Measurements from ENCODE around the gene SEZ6L2.

SEZ6L2 gene

GRCh38 chr16:29925105-29925756, 25.9 kb upstream of the SEZ6L2 start:
- TF ChIP-seq USF1 (IDR thresholded peaks at IDR 0.05) (no peak), TCF12 (IDR thresholded peaks at IDR 0.05; ENCODE audit: low read depth) (no peak), MAX (IDR thresholded peaks at IDR 0.05) (no peak), FOXM1 (IDR thresholded peaks at IDR 0.05; ENCODE audit: borderline replicate concordance, low read depth) (no peak), REST (IDR thresholded peaks at IDR 0.05; ENCODE audit: low read depth) (no peak), EGR1 (IDR thresholded peaks at IDR 0.05) (no peak), NFIC (IDR thresholded peaks at IDR 0.05) (no peak), RAD21 (IDR thresholded peaks at IDR 0.05; ENCODE audit: low read depth) (no peak), YY1 (IDR thresholded peaks at IDR 0.05; ENCODE audit: low read depth) (no peak), TEAD4 (IDR thresholded peaks at IDR 0.05) (no peak), TAF1 (IDR thresholded peaks at IDR 0.05; ENCODE audit: low read depth) (no peak), CEBPB (IDR thresholded peaks at IDR 0.05) (no peak), ZBTB7A (IDR thresholded peaks at IDR 0.05; ENCODE audit: low read depth) (no peak), CREB1 (IDR thresholded peaks at IDR 0.05; ENCODE audit: low read depth) (no peak), EP300 (IDR thresholded peaks at IDR 0.05; ENCODE audit: borderline replicate concordance) (no peak)

GRCh38 chr16:29922986-29923501, 23.7 kb upstream of the SEZ6L2 start:
- TF ChIP-seq MAX (IDR thresholded peaks at IDR 0.05) (no peak), REST (IDR thresholded peaks at IDR 0.05; ENCODE audit: low read depth) (no peak), TEAD4 (IDR thresholded peaks at IDR 0.05) (no peak), RAD21 (IDR thresholded peaks at IDR 0.05; ENCODE audit: low read depth) (no peak), EGR1 (IDR thresholded peaks at IDR 0.05) (no peak), CEBPB (IDR thresholded peaks at IDR 0.05) (no peak), TCF12 (IDR thresholded peaks at IDR 0.05; ENCODE audit: low read depth) (no peak), NFIC (IDR thresholded peaks at IDR 0.05) (no peak)

GRCh38 chr16:29922326-29922725, 23.0 kb upstream of the SEZ6L2 start:
- no peak for TF ChIP-seq FOXM1 (IDR thresholded peaks at IDR 0.05; ENCODE audit: borderline replicate concordance, low read depth)
- no peak for TF ChIP-seq CREB1 (IDR thresholded peaks at IDR 0.05; ENCODE audit: low read depth)
- TF ChIP-seq EGR1 (IDR thresholded peaks at IDR 0.05), result no peak
- TF ChIP-seq ZBTB7A (IDR thresholded peaks at IDR 0.05; ENCODE audit: low read depth), result no peak
- TF ChIP-seq TCF12 (IDR thresholded peaks at IDR 0.05; ENCODE audit: low read depth), result no peak
- TF ChIP-seq USF1 (IDR thresholded peaks at IDR 0.05), result no peak
- no peak for TF ChIP-seq RAD21 (IDR thresholded peaks at IDR 0.05; ENCODE audit: low read depth)
- TF ChIP-seq TEAD4 (IDR thresholded peaks at IDR 0.05), result no peak
- TF ChIP-seq MAX (IDR thresholded peaks at IDR 0.05), result no peak
- TF ChIP-seq EP300 (IDR thresholded peaks at IDR 0.05; ENCODE audit: borderline replicate concordance), result no peak
- no peak for TF ChIP-seq TAF1 (IDR thresholded peaks at IDR 0.05; ENCODE audit: low read depth)
- no peak for TF ChIP-seq CEBPB (IDR thresholded peaks at IDR 0.05)
- TF ChIP-seq REST (IDR thresholded peaks at IDR 0.05; ENCODE audit: low read depth), result no peak
- no peak for TF ChIP-seq YY1 (IDR thresholded peaks at IDR 0.05; ENCODE audit: low read depth)

- TF ChIP-seq NFIC (IDR thresholded peaks at IDR 0.05) (no peak), YY1 (IDR thresholded peaks at IDR 0.05; ENCODE audit: low read depth) (no peak), CREB1 (IDR thresholded peaks at IDR 0.05; ENCODE audit: low read depth) (no peak), TAF1 (IDR thresholded peaks at IDR 0.05; ENCODE audit: low read depth) (no peak), CEBPB (IDR thresholded peaks at IDR 0.05) (no peak), TEAD4 (IDR thresholded peaks at IDR 0.05) (no peak), ZBTB7A (IDR thresholded peaks at IDR 0.05; ENCODE audit: low read depth) (no peak), EGR1 (IDR thresholded peaks at IDR 0.05) (no peak), MAX (IDR thresholded peaks at IDR 0.05) (no peak), TCF12 (IDR thresholded peaks at IDR 0.05; ENCODE audit: low read depth) (no peak), RAD21 (IDR thresholded peaks at IDR 0.05; ENCODE audit: low read depth) (no peak), FOXM1 (IDR thresholded peaks at IDR 0.05; ENCODE audit: borderline replicate concordance, low read depth) (no peak), EP300 (IDR thresholded peaks at IDR 0.05; ENCODE audit: borderline replicate concordance) (no peak)
These were observed 21.7 kb upstream of the SEZ6L2 start for GRCh38 chr16:29921034-29921385.
